GM13976 (cell line): Measurements from ENCODE around the gene MCTP2.
"Not testable (repeated sequence)": the region's sequence is repeated elsewhere in the genome, so short reads cannot be mapped to it uniquely, and the experiment has no call there.

Source experiments
- DNase-seq: peaks from one replicate; pipeline ENCODE4 v3.0.0; 2012; ENCODE audit warnings: low spot score
- CTCF ChIP-seq: IDR thresholded peaks from 2 replicates; pipeline ENCODE4 v1.5.1; 2012; ENCODE audit warnings: borderline replicate concordance, mild to moderate bottlenecking; ENCODE audit not compliant: insufficient read depth; ENCODE audit errors: extremely low read depth, missing control alignments, control extremely low read depth
- in situ Hi-C: fragments of 300-500 bp; cut with MboI; formaldehyde crosslinking; loops from one replicate; pipeline ENCODE4 v1.12.0; 2022; ENCODE audit warnings: low sequenced_read_pairs, mixed read lengths, inconsistent platforms; ENCODE audit not compliant: unreplicated experiment

Gene MCTP2

GRCh38 chr15:94256511-94256910, 25.1 kb downstream of the MCTP2 start:
- TF ChIP-seq CTCF: no peak
- in situ Hi-C loops: no loop called here
- DNase-seq: no peak

GRCh38 chr15:94257776-94258175, 26.4 kb downstream of the MCTP2 start:
- in situ Hi-C loops: not testable (repeated sequence)

GRCh38 chr15:94258246-94258645, 26.9 kb downstream of the MCTP2 start:
- no peak for TF ChIP-seq CTCF
- in situ Hi-C loops: no loop called here

More at GRCh38 chr15:94257776-94258175, 26.4 kb downstream of the MCTP2 start:
- DNase-seq: not testable (repeated sequence)

GRCh38 chr15:94259121-94259751, 27.9 kb downstream of the MCTP2 start:
- no peak for DNase-seq
- no peak for TF ChIP-seq CTCF
- in situ Hi-C loops: no loop called here

More at GRCh38 chr15:94258246-94258645, 26.9 kb downstream of the MCTP2 start:
- DNase-seq: no peak

- no peak for DNase-seq
- in situ Hi-C loops: no loop called here
- TF ChIP-seq CTCF: no peak
Observed at GRCh38 chr15:94259863-94260262, 28.5 kb downstream of the MCTP2 start.

- DNase-seq: no peak
- in situ Hi-C loops: no loop called here
- no peak for TF ChIP-seq CTCF
Observed at GRCh38 chr15:94262201-94262600, 30.8 kb downstream of the MCTP2 start.

- DNase-seq: peak; percentile 11
- no peak for TF ChIP-seq CTCF
- in situ Hi-C loops: no loop called here
Observed at GRCh38 chr15:94263341-94264273, 32.2 kb downstream of the MCTP2 start.
